DND-41 (cell line): ENCODE results near the gene DIDO1.

Experiments used
- ATAC-seq: fragments of 200-7000 bp; cut with Tn5 transposase; 3 replicates; pipeline ENCODE4 v1.9.1; 2021; ENCODE audit warnings: low read depth; ENCODE audit not compliant: insufficient read depth
- DNase-seq: peaks from one replicate; pipeline ENCODE4 v3.0.0-alpha.2; 2020
- H2AFZ ChIP-seq: 2 replicates; pipeline ENCODE4 v1.6.0; 2012; ENCODE audit warnings: low read depth, low read length
- H3K27ac ChIP-seq: 2 replicates; pipeline ENCODE4 v1.5.1; 2012; ENCODE audit warnings: low read length, inconsistent platforms
- H3K27me3 ChIP-seq: fragments of 200-600 bp; sonication (generic); 2 replicates; pipeline ENCODE4 v1.6.0; 2012; ENCODE audit warnings: low read length, mild to moderate bottlenecking, inconsistent platforms; ENCODE audit not compliant: insufficient read depth, poor library complexity
- H3K36me3 ChIP-seq: 2 replicates; pipeline ENCODE4 v1.5.1; 2012; ENCODE audit warnings: low read length, inconsistent platforms; ENCODE audit not compliant: insufficient read depth
- H3K4me1 ChIP-seq: 2 replicates; pipeline ENCODE4 v1.5.1; 2012; ENCODE audit warnings: mild to moderate bottlenecking, low read length; ENCODE audit not compliant: insufficient read depth
- H3K4me2 ChIP-seq: 2 replicates; pipeline ENCODE4 v1.6.0; 2012; ENCODE audit warnings: mild to moderate bottlenecking, moderate library complexity, low read length, inconsistent platforms; ENCODE audit not compliant: insufficient read depth
- H3K4me3 ChIP-seq, 2 experiments: fragments of 200-600 bp in 1 of 2; shearing (Covaris generic) in 1 of 2; 2 replicates each; pipeline ENCODE4 v1.5.1; 2012 to 2016; ENCODE audit warnings: inconsistent platforms in 2 of 2, low read length in 2 of 2, mild to moderate bottlenecking in 2 of 2, low read depth in 1 of 2, moderate library complexity in 1 of 2
- H3K79me2 ChIP-seq: 2 replicates; pipeline ENCODE4 v1.6.0; 2012; ENCODE audit warnings: low read length, inconsistent platforms; ENCODE audit not compliant: insufficient read depth
- H3K9ac ChIP-seq: 2 replicates; pipeline ENCODE4 v1.6.0; 2012; ENCODE audit warnings: low read depth, mild to moderate bottlenecking, inconsistent platforms, low read length, moderate library complexity
- H3K9me3 ChIP-seq: 2 replicates; pipeline ENCODE4 v1.5.1; 2012; ENCODE audit warnings: low read length, moderate library complexity, mild to moderate bottlenecking, inconsistent platforms; ENCODE audit not compliant: insufficient read depth, severe bottlenecking
- H4K20me1 ChIP-seq: 2 replicates; pipeline ENCODE4 v1.6.0; 2012; ENCODE audit warnings: low read length; ENCODE audit not compliant: insufficient read depth
- CTCF ChIP-seq: IDR thresholded peaks from 2 replicates; pipeline ENCODE4 v1.5.1; 2012; ENCODE audit warnings: borderline replicate concordance, low read length, moderate library complexity, mild to moderate bottlenecking; ENCODE audit not compliant: poor library complexity, severe bottlenecking; ENCODE audit errors: extremely low read depth
- EZH2 ChIP-seq: IDR thresholded peaks from 3 replicates; pipeline ENCODE4 v1.6.1; 2012; ENCODE audit warnings: borderline replicate concordance, low read depth, mild to moderate bottlenecking, moderate library complexity, low read length, inconsistent platforms; ENCODE audit not compliant: severe bottlenecking

The DIDO1 gene

GRCh38 chr20:62895539-62895938 lies 30.8 kb downstream of the DIDO1 start:
- peaks cover 94% of the 10 kb centered on the region for H3K36me3 ChIP-seq
- no peak for TF ChIP-seq CTCF
- TF ChIP-seq EZH2, result no peak
- no peak for DNase-seq
- no peaks in the 10 kb centered on the region for H3K27me3 ChIP-seq
- H3K79me2 ChIP-seq, result peaks cover 9% of the 10 kb centered on the region; the same call in 1 of the 2 replicates
- peaks cover 29% of the 10 kb centered on the region for H4K20me1 ChIP-seq
- no peak overlapping the region for H3K4me2 ChIP-seq
- H2AFZ ChIP-seq, result no peak overlapping the region
- no peaks in the 10 kb centered on the region for H3K4me1 ChIP-seq
- no peak overlapping the region for H3K27ac ChIP-seq
- no peak for ATAC-seq
- H3K9me3 ChIP-seq, result no peaks in the 10 kb centered on the region
- no peak overlapping the region for H3K9ac ChIP-seq
- H3K4me3 ChIP-seq, result no peak overlapping the region

- Histone ChIP-seq H3K36me3 (peaks cover 95% of the 10 kb centered on the region), H3K27me3 (no peaks in the 10 kb centered on the region), H3K79me2 (peaks cover 2% of the 10 kb centered on the region; the same call in 1 of the 2 replicates), H3K4me3 (no peak overlapping the region), H4K20me1 (peaks cover 22% of the 10 kb centered on the region), H3K4me1 (no peaks in the 10 kb centered on the region), H3K4me2 (no peak overlapping the region), H3K9ac (no peak overlapping the region), H3K27ac (no peak overlapping the region), H3K9me3 (no peaks in the 10 kb centered on the region), H2AFZ (no peak overlapping the region)
- DNase-seq, result no peak
- TF ChIP-seq CTCF (no peak), EZH2 (no peak)
- ATAC-seq, result no peak
Observed at GRCh38 chr20:62894261-62894660, 32.0 kb downstream of the DIDO1 start.

- Histone ChIP-seq H4K20me1 (peaks cover 26% of the 10 kb centered on the region), H3K4me1 (no peaks in the 10 kb centered on the region)
- no peak for ATAC-seq
Observed at GRCh38 chr20:62893700-62894099, 32.6 kb downstream of the DIDO1 start.

More at GRCh38 chr20:62893700-62894099, 32.6 kb downstream of the DIDO1 start:
- H2AFZ ChIP-seq, result no peak overlapping the region
- no peaks in the 10 kb centered on the region; the same call in 1 of the 2 replicates for H3K79me2 ChIP-seq
- H3K9ac ChIP-seq, result no peak overlapping the region
- peaks cover 99% of the 10 kb centered on the region for H3K36me3 ChIP-seq
- H3K27ac ChIP-seq, result no peak overlapping the region
- DNase-seq, result no peak
- H3K9me3 ChIP-seq, result no peaks in the 10 kb centered on the region
- no peak overlapping the region for H3K4me2 ChIP-seq
- TF ChIP-seq CTCF (peak; percentile 26), EZH2 (no peak)
- no peaks in the 10 kb centered on the region for H3K27me3 ChIP-seq
- no peak overlapping the region for H3K4me3 ChIP-seq
